ENCODE results near the gene EML4. TPM values are rescaled to one million over a fixed set of nuclear protein-coding genes. Genes with fewer than 3 reads are reported as not detected.

EML4 gene
- total RNA-seq, 1 experiment from 2014 or later, result 156 TPM

- no peak for DNase-seq (ENCODE audit: low spot score)
- in situ Hi-C loops (cut with HindIII; ENCODE audit: low sequenced_read_pairs), result no loop called here
Measured at GRCh38 chr2:42351864-42352263, 182.7 kb downstream of the EML4 start.

- DNase-seq (ENCODE audit: low spot score), result no peak
- in situ Hi-C loops (cut with HindIII; ENCODE audit: low sequenced_read_pairs), result no loop called here
Measured at GRCh38 chr2:42353792-42354429, 184.8 kb downstream of the EML4 start.

GRCh38 chr2:42359304-42359964 is 190.3 kb downstream of the EML4 start:
- in situ Hi-C loops (cut with HindIII; ENCODE audit: low sequenced_read_pairs), result no loop called here

GRCh38 chr2:42359965-42360483 is 190.9 kb downstream of the EML4 start:
- in situ Hi-C loops (cut with HindIII; ENCODE audit: low sequenced_read_pairs), result loop anchor here (5.0 kb wide), 1 partner anchor 37 kb away; no protein-coding TSS in a partner anchor
- no peak for DNase-seq (ENCODE audit: low spot score)

More at GRCh38 chr2:42359304-42359964, 190.3 kb downstream of the EML4 start:
- DNase-seq (ENCODE audit: low spot score), result no peak

- DNase-seq (ENCODE audit: low spot score), result no peak
- in situ Hi-C loops (cut with HindIII; ENCODE audit: low sequenced_read_pairs), result loop anchor here (5.0 kb wide), 1 partner anchor 37 kb away; no protein-coding TSS in a partner anchor
Measured at GRCh38 chr2:42360493-42360889, 191.3 kb downstream of the EML4 start.

- DNase-seq (ENCODE audit: low spot score), result peak; percentile 98
- in situ Hi-C loops (cut with HindIII; ENCODE audit: low sequenced_read_pairs), result loop anchor here (5.0 kb wide), 1 partner anchor 36 kb away; no protein-coding TSS in a partner anchor
Measured at GRCh38 chr2:42360890-42361727, 192.0 kb downstream of the EML4 start, which contains the start of gene COX7A2L. TSS of gene COX7A2L (minus strand) at chr2:42361217. CDS start at chr2:42361161, 56 bp downstream.

- in situ Hi-C loops (cut with HindIII; ENCODE audit: low sequenced_read_pairs), result loop anchor here (5.0 kb wide), 1 partner anchor 35 kb away; no protein-coding TSS in a partner anchor
- DNase-seq (ENCODE audit: low spot score), result no peak
Measured at GRCh38 chr2:42361728-42362283, 192.7 kb downstream of the EML4 start.

- in situ Hi-C loops (cut with HindIII; ENCODE audit: low sequenced_read_pairs), result loop anchor here (5.0 kb wide), 1 partner anchor 34 kb away; no protein-coding TSS in a partner anchor
Measured at GRCh38 chr2:42363413-42363812, 194.3 kb downstream of the EML4 start.

GRCh38 chr2:42364658-42365057 is 195.5 kb downstream of the EML4 start:
- DNase-seq (ENCODE audit: low spot score), result no peak
- in situ Hi-C loops (cut with HindIII; ENCODE audit: low sequenced_read_pairs), result loop anchor here (5.0 kb wide), 1 partner anchor 33 kb away; no protein-coding TSS in a partner anchor

More at GRCh38 chr2:42363413-42363812, 194.3 kb downstream of the EML4 start:
- DNase-seq (ENCODE audit: low spot score), result no peak

GRCh38 chr2:42366411-42366810 is 197.3 kb downstream of the EML4 start:
- in situ Hi-C loops (cut with HindIII; ENCODE audit: low sequenced_read_pairs), result no loop called here
- no peak for DNase-seq (ENCODE audit: low spot score)

GRCh38 chr2:42367835-42368234 is 198.7 kb downstream of the EML4 start:
- DNase-seq (ENCODE audit: low spot score), result peak; percentile 60
- in situ Hi-C loops (cut with HindIII; ENCODE audit: low sequenced_read_pairs), result no loop called here

GRCh38 chr2:42368817-42369531 is 199.8 kb downstream of the EML4 start:
- DNase-seq (ENCODE audit: low spot score), result peak; percentile 88
- in situ Hi-C loops (cut with HindIII; ENCODE audit: low sequenced_read_pairs), result no loop called here

GRCh38 chr2:42369532-42370229 is 200.5 kb downstream of the EML4 start:
- in situ Hi-C loops (cut with HindIII; ENCODE audit: low sequenced_read_pairs), result no loop called here

GRCh38 chr2:42371611-42372473 is 202.7 kb downstream of the EML4 start:
- in situ Hi-C loops (cut with HindIII; ENCODE audit: low sequenced_read_pairs), result no loop called here
- DNase-seq (ENCODE audit: low spot score), result no peak

More at GRCh38 chr2:42369532-42370229, 200.5 kb downstream of the EML4 start:
- DNase-seq (ENCODE audit: low spot score), result peak; percentile 37

- DNase-seq (ENCODE audit: low spot score), result no peak
Measured at GRCh38 chr2:42372474-42373200, 203.5 kb downstream of the EML4 start.

GRCh38 chr2:42376758-42377157 is 207.6 kb downstream of the EML4 start:
- in situ Hi-C loops (cut with HindIII; ENCODE audit: low sequenced_read_pairs), result no loop called here
- no peak for DNase-seq (ENCODE audit: low spot score)

More at GRCh38 chr2:42372474-42373200, 203.5 kb downstream of the EML4 start:
- in situ Hi-C loops (cut with HindIII; ENCODE audit: low sequenced_read_pairs), result no loop called here

All from G401 (cell line).